AG04450 (cell line): Measurements from ENCODE around the gene ZNF451. TPM values are rescaled to one million over a fixed set of nuclear protein-coding genes. Genes with fewer than 3 reads are reported as not detected.
A peak's percentile ranks its signal among the peaks of the same experiment; 100 is the strongest.

Experiments used
- CTCF ChIA-PET: fragments of 300-600, 350-600 bp; formaldehyde crosslinking; extraction: SDS; loops from one replicate; lab custom pipeline; 2022; ENCODE audit warnings: antibody characterized with exemption, inconsistent platforms; lab: Charles Lee
- POLR2A ChIA-PET: fragments of 350-600 bp; formaldehyde crosslinking; extraction: SDS; loops from one replicate; lab custom pipeline; 2021; ENCODE audit warnings: antibody characterized with exemption, inconsistent platforms; lab: Yijun Ruan, JAX
- DNase-seq: peaks from one replicate; pipeline ENCODE4 v3.0.0-alpha.2; 2011; ENCODE audit warnings: low read depth, low spot score
- H3K27ac ChIP-seq: one replicate; pipeline ENCODE4 v1.5.1; 2012; ENCODE audit warnings: low read depth, low read length, control low read depth
- H3K27me3 ChIP-seq: one replicate; pipeline ENCODE4 v1.6.0; 2012; ENCODE audit warnings: low read length; ENCODE audit not compliant: control insufficient read depth, insufficient read depth
- H3K4me3 ChIP-seq: 2 replicates; pipeline ENCODE4 v1.5.1; 2011; ENCODE audit warnings: mild to moderate bottlenecking, low read depth, low read length, control low read depth
- H3K9me3 ChIP-seq: 2 replicates; pipeline ENCODE4 v1.5.1; 2012; ENCODE audit warnings: low read length; ENCODE audit not compliant: control insufficient read depth, insufficient read depth
- CTCF ChIP-seq: IDR thresholded peaks from 2 replicates; pipeline ENCODE4 v1.5.1; 2011; ENCODE audit warnings: low read depth, low read length, control low read depth, inconsistent platforms
- polyA plus RNA-seq: library from polyadenylated mRNA; depleted of rRNA; stranded (reverse); fragments of >200 nt; gene quantifications from 2 replicates; pipeline ENCODE4 v1.2.3, GENCODE V29; 2011

Gene ZNF451
- polyA plus RNA-seq, 1 experiment, result 31.6 TPM

GRCh38 chr6:57180596-57180995 is 90.6 kb downstream of the ZNF451 start:
- no peak for TF ChIP-seq CTCF
- CTCF ChIA-PET, result no interaction called here
- H3K9me3 ChIP-seq, result no peaks in the 10 kb centered on the region

GRCh38 chr6:57182017-57182432 is 92.0 kb downstream of the ZNF451 start:
- Histone ChIP-seq H3K27ac (peak overlapping the region; percentile 69), H3K27me3 (no peaks in the 10 kb centered on the region), H3K4me3 (no peak overlapping the region), H3K9me3 (no peaks in the 10 kb centered on the region)
- POLR2A ChIA-PET, result interaction anchor here (0.6 to 1.4 kb wide), 5 partner anchors 10 to 132 kb away, joined by 3 to 7 read pairs (median 3); partner anchors contain the start of genes BAG2 and RAB23
- DNase-seq, result peak; percentile 68
- TF ChIP-seq CTCF, result no peak
- CTCF ChIA-PET, result interaction anchor here (1.0 to 5.3 kb wide), 4 partner anchors 134 to 278 kb away, joined by 3 to 24 read pairs (median 4); partner anchors contain the start of gene PRIM2

More at GRCh38 chr6:57180596-57180995, 90.6 kb downstream of the ZNF451 start:
- POLR2A ChIA-PET, result no interaction called here
- DNase-seq, result no peak
- Histone ChIP-seq H3K4me3 (no peak overlapping the region), H3K27me3 (no peaks in the 10 kb centered on the region), H3K27ac (no peak overlapping the region)

GRCh38 chr6:57183336-57183735 is 93.3 kb downstream of the ZNF451 start:
- Histone ChIP-seq H3K4me3 (no peak overlapping the region), H3K9me3 (no peaks in the 10 kb centered on the region), H3K27me3 (no peaks in the 10 kb centered on the region), H3K27ac (no peak overlapping the region)
- TF ChIP-seq CTCF, result no peak
- CTCF ChIA-PET, result interaction anchor here (0.7 to 5.3 kb wide), 2 partner anchors 123 to 132 kb away, joined by 3 to 24 read pairs; partner anchors contain the start of gene PRIM2
- POLR2A ChIA-PET, result interaction anchor here (1.3 to 1.5 kb wide), 3 partner anchors 11 to 130 kb away, joined by 3 to 7 read pairs (median 4); partner anchors contain the start of gene BAG2
- no peak for DNase-seq

- peak; percentile 54 for TF ChIP-seq CTCF
- H3K4me3 ChIP-seq, result no peak overlapping the region
- H3K9me3 ChIP-seq, result no peaks in the 10 kb centered on the region
- DNase-seq, result no peak
- POLR2A ChIA-PET, result interaction anchor here (1.2 to 1.3 kb wide), 2 partner anchors 18 to 124 kb away, joined by 4 to 6 read pairs; partner anchors contain the start of gene BAG2
- H3K27ac ChIP-seq, result no peak overlapping the region
- H3K27me3 ChIP-seq, result no peaks in the 10 kb centered on the region
- CTCF ChIA-PET, result interaction anchor here (0.6 to 4.5 kb wide), 10 partner anchors 11 to 326 kb away, joined by 3 to 109 read pairs (median 4); partner anchors contain the start of gene PRIM2
These were observed 100.2 kb downstream of the ZNF451 start for GRCh38 chr6:57190140-57190539.

- DNase-seq, result no peak
- no peak overlapping the region for H3K27ac ChIP-seq
- CTCF ChIA-PET, result interaction anchor here (0.7 kb wide), 1 partner anchor 75 kb away, joined by 4 read pairs; no protein-coding TSS in a partner anchor
- no peaks in the 10 kb centered on the region for H3K9me3 ChIP-seq
- no peak for TF ChIP-seq CTCF
- no peaks in the 10 kb centered on the region for H3K27me3 ChIP-seq
- H3K4me3 ChIP-seq, result no peak overlapping the region
- POLR2A ChIA-PET, result no interaction called here
These were observed 103.2 kb downstream of the ZNF451 start for GRCh38 chr6:57193177-57193576.
